Lung (tissue), 12 donors: ENCODE results near the gene LRRTM4. TPM values are rescaled to one million over a fixed set of nuclear protein-coding genes. Genes with fewer than 3 reads are reported as not detected.

ENCODE experiments used
- ATAC-seq: fragments of 200-7000 bp; cut with Tn5 transposase; one replicate; pipeline ENCODE4 v1.9.1; 2020; ENCODE audit warnings: moderate number of reproducible peaks; ENCODE audit not compliant: insufficient read depth, low FRiP score
- DNase-seq, 3 donors: peaks; one replicate each; pipeline ENCODE4 v3.0.0-alpha.2; 2013 to 2017
- H3K27ac ChIP-seq, 2 donors: one replicate each; pipeline ENCODE4 v1.5.1; 2013; ENCODE audit warnings: mild to moderate bottlenecking in 2 of 2, moderate library complexity in 2 of 2, control low read depth in 1 of 2, inconsistent platforms in 1 of 2, low read depth in 1 of 2, low read length in 1 of 2
- H3K27me3 ChIP-seq, 3 donors: one replicate each; pipeline ENCODE4 v1.5.1; 2013; ENCODE audit warnings: low read length in 2 of 3; ENCODE audit not compliant: control insufficient read depth in 3 of 3, insufficient read depth in 3 of 3
- H3K36me3 ChIP-seq, 4 donors: one replicate each; pipeline ENCODE4 v1.5.1; 2013; ENCODE audit warnings: low read length in 4 of 4, mild to moderate bottlenecking in 1 of 4, moderate library complexity in 1 of 4; ENCODE audit not compliant: control insufficient read depth in 4 of 4, insufficient read depth in 4 of 4
- H3K4me1 ChIP-seq, 5 donors: one replicate each; pipeline ENCODE4 v1.5.1; 2013; ENCODE audit warnings: low read length in 5 of 5, mild to moderate bottlenecking in 2 of 5, moderate library complexity in 1 of 5; ENCODE audit not compliant: control insufficient read depth in 5 of 5, insufficient read depth in 5 of 5
- H3K4me3 ChIP-seq: one replicate; pipeline ENCODE4 v1.5.1; 2013; ENCODE audit warnings: mild to moderate bottlenecking, control low read depth, moderate library complexity
- H3K9ac ChIP-seq, 2 donors: one replicate each; pipeline ENCODE4 v1.5.1; 2013; ENCODE audit warnings: low read length in 2 of 2, control low read depth in 1 of 2; ENCODE audit not compliant: insufficient read depth in 1 of 2
- H3K9me3 ChIP-seq, 4 donors: one replicate each; pipeline ENCODE4 v1.5.1; 2013; ENCODE audit warnings: low read length in 3 of 4, mild to moderate bottlenecking in 1 of 4, moderate library complexity in 1 of 4; ENCODE audit not compliant: control insufficient read depth in 4 of 4, insufficient read depth in 3 of 4
- CTCF ChIP-seq: IDR thresholded peaks from 2 replicates; pipeline ENCODE4 v1.5.1; 2012; ENCODE audit warnings: mild to moderate bottlenecking; ENCODE audit errors: control extremely low read depth, extremely low read depth
- WGBS, 2 donors: extraction: QIAGEN DNeasy Blood & Tissue Kit; methylation state at CpG; one replicate each; pipeline ENCODE4 v1.1.7; 2013; 5-methylcytosine and 5-hydroxymethylcytosine counted together
- polyA plus RNA-seq, 2 donors: library from polyadenylated mRNA; stranded (reverse); fragments of 200-250 nt; gene quantifications; one replicate each; pipeline ENCODE4 v1.2.1, GENCODE V29; 2013
- total RNA-seq, 2 donors: library from RNA; depleted of rRNA in 1 of 2; stranded (reverse); fragments of >200 nt in 1 of 2; gene quantifications; one replicate each; pipeline ENCODE4 v1.2.1, GENCODE V29; 2014 to 2021
- donor health status: control.
- donor health status: control.
- donor health status: Bipolar disorder and iron deficiency.
- donor health status: healthy.
- donor health status: DM: yes; HTN: yes; CAD: no.

LRRTM4 gene
- total and polyA plus RNA-seq, 4 donors, result 0.08 to 9.2 (median 1.2) TPM; not detected in 1

GRCh38 chr2:77086051-77086450, 436.1 kb downstream of the LRRTM4 start:
- Histone ChIP-seq H3K27me3 (no peaks in the 10 kb centered on the region), H3K36me3 (no peaks in the 10 kb centered on the region), H3K27ac (no peak overlapping the region), H3K9me3 (no peaks in the 10 kb centered on the region), H3K4me3 (no peak overlapping the region), H3K4me1 (peaks cover 0 to 7% (median 0%) of the 10 kb centered on the region in 5 donors), H3K9ac (no peak overlapping the region)
- TF ChIP-seq CTCF, result no peak
- ATAC-seq, result no peak
- DNase-seq, result peak in 2 of 3 donors; percentile 57 to 59
- WGBS, 2 donors, result 81 to 85% methylated on average over 2 of the region's 2 CpGs

GRCh38 chr2:77085561-77085960, 436.6 kb downstream of the LRRTM4 start:
- DNase-seq, result peak in 2 of 3 donors; percentile 69 to 80
- 84 to 87% methylated on average over 3 of the region's 3 CpGs for WGBS, 2 donors
- ATAC-seq, result no peak
- Histone ChIP-seq H3K27ac (no peak overlapping the region), H3K9me3 (no peaks in the 10 kb centered on the region), H3K36me3 (no peaks in the 10 kb centered on the region), H3K9ac (no peak overlapping the region), H3K27me3 (no peaks in the 10 kb centered on the region), H3K4me3 (no peak overlapping the region), H3K4me1 (peaks cover 0 to 7% (median 0%) of the 10 kb centered on the region in 5 donors)
- no peak for TF ChIP-seq CTCF

GRCh38 chr2:77081597-77081996, 440.6 kb downstream of the LRRTM4 start:
- Histone ChIP-seq H3K27ac (no peak overlapping the region), H3K9ac (no peak overlapping the region), H3K27me3 (no peaks in the 10 kb centered on the region), H3K36me3 (no peaks in the 10 kb centered on the region), H3K9me3 (no peaks in the 10 kb centered on the region), H3K4me1 (peaks cover 0 to 2% (median 0%) of the 10 kb centered on the region in 5 donors), H3K4me3 (no peak overlapping the region)
- ATAC-seq (no peak), DNase-seq (no peak)
- TF ChIP-seq CTCF, result no peak
- WGBS, 2 donors, result 89 to 91% methylated on average over 2 of the region's 2 CpGs

- 56 to 92% methylated on average over 1 of the region's 1 CpG for WGBS, 2 donors
- ATAC-seq (no peak), DNase-seq (no peak)
- Histone ChIP-seq H3K9me3 (no peaks in the 10 kb centered on the region), H3K27me3 (no peaks in the 10 kb centered on the region), H3K9ac (no peak overlapping the region), H3K36me3 (no peaks in the 10 kb centered on the region), H3K27ac (no peak overlapping the region), H3K4me1 (peaks cover 0 to 2% (median 0%) of the 10 kb centered on the region in 5 donors), H3K4me3 (no peak overlapping the region)
- TF ChIP-seq CTCF, result no peak
Measured at GRCh38 chr2:77064324-77064723, 457.9 kb downstream of the LRRTM4 start.
